IMR-90 (cell line): ENCODE results near the gene TSR3. TPM values are rescaled to one million over a fixed set of nuclear protein-coding genes. Genes with fewer than 3 reads are reported as not detected.

ENCODE experiments used
- ATAC-seq: fragments of 200-7000 bp; cut with Tn5 transposase; 2 replicates; pipeline ENCODE4 v1.9.1; 2020; ENCODE audit warnings: low read depth, mild to moderate bottlenecking, moderate library complexity
- BruUV-seq: library from RNA; stranded (reverse); fragments of 400-500 nt; replicated peaks from 2 replicates; lab custom pipeline; 2021; lab: Mats Ljungman, UMichigan
- CTCF ChIA-PET: fragments of 300-600 bp; formaldehyde crosslinking; extraction: SDS; loops from one replicate; lab custom pipeline; 2021; ENCODE audit warnings: antibody characterized with exemption; lab: Yijun Ruan, JAX
- POLR2A ChIA-PET: fragments of 300-600 bp; sonication (Branson Sonifier 250); formaldehyde crosslinking; loops from one replicate; lab custom pipeline; 2022; ENCODE audit warnings: antibody characterized with exemption; ENCODE audit not compliant: unreplicated experiment; lab: Charles Lee
- DNase-seq: peaks from one replicate; pipeline ENCODE4 v3.0.0; 2013
- H2AFZ ChIP-seq: replicated peaks from 2 replicates; pipeline ENCODE3; 2013; ENCODE audit warnings: low read length, mild to moderate bottlenecking; ENCODE audit not compliant: poor library complexity
- H2AK5ac ChIP-seq: 2 replicates; pipeline ENCODE4 v1.6.1; 2013; ENCODE audit warnings: low read depth, low read length, inconsistent platforms
- H2AK9ac ChIP-seq: replicated peaks from 2 replicates; pipeline ENCODE3; 2013; ENCODE audit warnings: mild to moderate bottlenecking, low read depth, low read length, moderate library complexity; ENCODE audit not compliant: poor library complexity
- H2BK120ac ChIP-seq: 2 replicates; pipeline ENCODE4 v1.6.1; 2013; ENCODE audit warnings: low read depth, low read length, inconsistent platforms
- H2BK15ac ChIP-seq: 3 replicates; pipeline ENCODE4 v1.6.1; 2013; ENCODE audit warnings: low read depth, low read length, inconsistent platforms
- H2BK20ac ChIP-seq: 2 replicates; pipeline ENCODE4 v1.6.1; 2013; ENCODE audit warnings: low read depth, mild to moderate bottlenecking, inconsistent platforms, low read length, moderate library complexity
- H2BK5ac ChIP-seq: 2 replicates; pipeline ENCODE4 v1.6.1; 2013; ENCODE audit warnings: mild to moderate bottlenecking, low read depth, low read length, inconsistent platforms; ENCODE audit not compliant: poor library complexity, severe bottlenecking
- H3K14ac ChIP-seq: replicated peaks from 2 replicates; pipeline ENCODE4 v1.6.1; 2013; ENCODE audit warnings: low read depth, low read length, inconsistent platforms
- H3K18ac ChIP-seq: 2 replicates; pipeline ENCODE4 v1.6.1; 2013; ENCODE audit warnings: low read depth, low read length, control low read depth
- H3K23ac ChIP-seq: 2 replicates; pipeline ENCODE4 v1.6.1; 2013; ENCODE audit warnings: low read depth, low read length, inconsistent platforms
- H3K27ac ChIP-seq: 2 replicates; pipeline ENCODE4 v1.5.1; 2013; ENCODE audit warnings: mild to moderate bottlenecking, control low read depth, low read length; ENCODE audit not compliant: insufficient read depth
- H3K27me3 ChIP-seq: 2 replicates; pipeline ENCODE4 v1.6.1; 2013; ENCODE audit warnings: low read length; ENCODE audit not compliant: control insufficient read depth, insufficient read depth
- H3K36me3 ChIP-seq: 2 replicates; pipeline ENCODE4 v1.6.1; 2013; ENCODE audit warnings: low read length, mixed read lengths; ENCODE audit not compliant: control insufficient read depth, insufficient read depth
- H3K4ac ChIP-seq: 2 replicates; pipeline ENCODE4 v1.6.1; 2013; ENCODE audit warnings: low read depth, low read length, inconsistent platforms
- H3K4me1 ChIP-seq: 2 replicates; pipeline ENCODE4 v1.6.1; 2013; ENCODE audit warnings: low read length, mixed read lengths; ENCODE audit not compliant: control insufficient read depth, insufficient read depth
- H3K4me2 ChIP-seq: 2 replicates; pipeline ENCODE4 v1.6.1; 2013; ENCODE audit warnings: low read depth, mild to moderate bottlenecking, control low read depth, low read length, moderate library complexity
- H3K4me3 ChIP-seq: 2 replicates; pipeline ENCODE4 v1.5.1; 2013; ENCODE audit warnings: low read depth, mild to moderate bottlenecking, control low read depth, low read length, moderate library complexity; ENCODE audit not compliant: insufficient read depth
- H3K56ac ChIP-seq: 2 replicates; pipeline ENCODE4 v1.6.1; 2013; ENCODE audit warnings: low read length, inconsistent platforms; ENCODE audit not compliant: insufficient read depth; ENCODE audit errors: extremely low read depth
- H3K79me1 ChIP-seq, 2 experiments: 2 replicates each; pipeline ENCODE4 v1.6.1; 2013; ENCODE audit warnings: low read length in 2 of 2, inconsistent platforms in 1 of 2, low read depth in 1 of 2
- H3K9ac ChIP-seq: 2 replicates; pipeline ENCODE4 v1.6.1; 2013; ENCODE audit warnings: low read depth, low read length, control low read depth
- H3K9me1 ChIP-seq: 2 replicates; pipeline ENCODE4 v1.6.1; 2013; ENCODE audit warnings: low read length, inconsistent platforms; ENCODE audit not compliant: insufficient read depth
- H3K9me3 ChIP-seq: 2 replicates; pipeline ENCODE4 v1.6.1; 2013; ENCODE audit warnings: low read length; ENCODE audit not compliant: control insufficient read depth, insufficient read depth
- H4K20me1 ChIP-seq: 2 replicates; pipeline ENCODE4 v1.6.1; 2013; ENCODE audit warnings: low read length, inconsistent platforms; ENCODE audit not compliant: insufficient read depth
- H4K5ac ChIP-seq: 2 replicates; pipeline ENCODE4 v1.6.1; 2013; ENCODE audit warnings: mild to moderate bottlenecking, low read depth, low read length, control low read depth
- H4K8ac ChIP-seq, 2 experiments: 2 replicates each; pipeline ENCODE4 v1.6.1; 2013; ENCODE audit warnings: low read depth in 2 of 2, low read length in 2 of 2, control low read depth in 1 of 2, inconsistent platforms in 1 of 2
- H4K91ac ChIP-seq: 2 replicates; pipeline ENCODE4 v1.6.1; 2013; ENCODE audit warnings: low read depth, low read length, inconsistent platforms; ENCODE audit not compliant: insufficient read depth
- CEBPB ChIP-seq: IDR thresholded peaks from 2 replicates; pipeline ENCODE4 v1.6.1; 2012; ENCODE audit warnings: low read depth, low read length, improper control_type of control experiment
- CHD1 ChIP-seq: IDR thresholded peaks from 2 replicates; pipeline ENCODE4 v1.6.1; 2012; ENCODE audit warnings: low read depth, low read length, improper control_type of control experiment
- MAFK ChIP-seq: IDR thresholded peaks from 2 replicates; pipeline ENCODE4 v1.6.1; 2012; ENCODE audit warnings: low read depth, low read length, improper control_type of control experiment
- RAD21 ChIP-seq: IDR thresholded peaks from 2 replicates; pipeline ENCODE4 v1.6.1; 2012; ENCODE audit warnings: low read length, improper control_type of control experiment
- WGBS, 2 experiments: methylation state at CpG; one replicate each; pipeline versions ENCODE4 v1.1.5 to v1.1.7; 2013; ENCODE audit warnings: missing lambda C conversion rate in 2 of 2; ENCODE audit not compliant: insufficient read length in 1 of 2; ENCODE audit errors: extremely low coverage in 2 of 2; 5-methylcytosine and 5-hydroxymethylcytosine counted together
- dilution Hi-C: fragments of 300-500 bp; cut with HindIII; formaldehyde crosslinking; loops from one replicate; pipeline ENCODE4 v1.14.3; 2018; ENCODE audit warnings: low sequenced_read_pairs; ENCODE audit not compliant: unreplicated experiment
- in situ Hi-C: fragments of 300-500 bp; cut with MboI; formaldehyde crosslinking; loops from 3 replicates; pipeline ENCODE4 v1.14.3; 2019; ENCODE audit warnings: low sequenced_read_pairs, inconsistent platforms, mixed read lengths
- intact Hi-C: fragments of 100-400 bp; cut with micrococcal nuclease; formaldehyde crosslinking; loops from 2 replicates; pipeline ENCODE4 v1.10.0; 2022
- polyA plus RNA-seq, 3 experiments: library from polyadenylated mRNA; depleted of rRNA; stranded (reverse); fragments of >200 nt; gene quantifications; 2 replicates each; pipeline ENCODE4 v1.2.3, GENCODE V29; 2012; ENCODE audit warnings: low replicate concordance in 1 of 3
- total RNA-seq: library from RNA; depleted of rRNA; stranded (reverse); fragments of >200 nt; gene quantifications from 2 replicates; pipeline ENCODE4 v1.2.3, GENCODE V29; 2012
- TF ChIP-seq, protein P1 (sequence below): conservative IDR thresholded peaks from 2 replicates; pipeline ENCODE4 v1.5.1; 2012; ENCODE audit warnings: mild to moderate bottlenecking, low read depth, low read length, improper control_type of control experiment
- TF ChIP-seq, protein P2 (sequence below): fragments of 150-350 bp; IDR thresholded peaks from 2 replicates; pipeline ENCODE4 v1.6.1; 2016; ENCODE audit warnings: low read depth, mild to moderate bottlenecking, low read length, moderate library complexity, borderline replicate concordance
- TF ChIP-seq, protein P3 (sequence below): fragments of 150-350 bp; IDR thresholded peaks from 2 replicates; pipeline ENCODE4 v1.6.1; 2017; ENCODE audit warnings: mild to moderate bottlenecking, antibody characterized with exemption, low read length, low read depth

Gene TSR3
- total and polyA plus RNA-seq, 2 of the 4 experiments (the other 2 are of a cell fraction): 38.0 to 52.9 TPM

- peaks cover 4% of the 10 kb centered on the region; the same call in 1 of the 2 replicates for H4K20me1 ChIP-seq
- H3K56ac ChIP-seq: no peak overlapping the region
- H3K9me3 ChIP-seq: no peaks in the 10 kb centered on the region
- H4K91ac ChIP-seq: no peak overlapping the region
- peaks cover 8% of the 10 kb centered on the region; the same call in 1 of the 2 replicates for H3K4me1 ChIP-seq
- H4K5ac ChIP-seq: no peak overlapping the region
- dilution Hi-C loops (no loop called here), intact Hi-C loops (no loop called here), in situ Hi-C loops (no loop called here)
- no peak overlapping the region for H2AFZ ChIP-seq
- no peak overlapping the region for H2BK20ac ChIP-seq
- no peak overlapping the region for H3K23ac ChIP-seq
- TF ChIP-seq, protein P1, sequence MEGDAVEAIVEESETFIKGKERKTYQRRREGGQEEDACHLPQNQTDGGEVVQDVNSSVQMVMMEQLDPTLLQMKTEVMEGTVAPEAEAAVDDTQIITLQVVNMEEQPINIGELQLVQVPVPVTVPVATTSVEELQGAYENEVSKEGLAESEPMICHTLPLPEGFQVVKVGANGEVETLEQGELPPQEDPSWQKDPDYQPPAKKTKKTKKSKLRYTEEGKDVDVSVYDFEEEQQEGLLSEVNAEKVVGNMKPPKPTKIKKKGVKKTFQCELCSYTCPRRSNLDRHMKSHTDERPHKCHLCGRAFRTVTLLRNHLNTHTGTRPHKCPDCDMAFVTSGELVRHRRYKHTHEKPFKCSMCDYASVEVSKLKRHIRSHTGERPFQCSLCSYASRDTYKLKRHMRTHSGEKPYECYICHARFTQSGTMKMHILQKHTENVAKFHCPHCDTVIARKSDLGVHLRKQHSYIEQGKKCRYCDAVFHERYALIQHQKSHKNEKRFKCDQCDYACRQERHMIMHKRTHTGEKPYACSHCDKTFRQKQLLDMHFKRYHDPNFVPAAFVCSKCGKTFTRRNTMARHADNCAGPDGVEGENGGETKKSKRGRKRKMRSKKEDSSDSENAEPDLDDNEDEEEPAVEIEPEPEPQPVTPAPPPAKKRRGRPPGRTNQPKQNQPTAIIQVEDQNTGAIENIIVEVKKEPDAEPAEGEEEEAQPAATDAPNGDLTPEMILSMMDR: 0 out of 2 replicates have a peak, but pooled peaks have one; percentile 12
- TF ChIP-seq RAD21 (no peak), CEBPB (no peak), CHD1 (no peak), MAFK (no peak)
- TF ChIP-seq, protein P2, sequence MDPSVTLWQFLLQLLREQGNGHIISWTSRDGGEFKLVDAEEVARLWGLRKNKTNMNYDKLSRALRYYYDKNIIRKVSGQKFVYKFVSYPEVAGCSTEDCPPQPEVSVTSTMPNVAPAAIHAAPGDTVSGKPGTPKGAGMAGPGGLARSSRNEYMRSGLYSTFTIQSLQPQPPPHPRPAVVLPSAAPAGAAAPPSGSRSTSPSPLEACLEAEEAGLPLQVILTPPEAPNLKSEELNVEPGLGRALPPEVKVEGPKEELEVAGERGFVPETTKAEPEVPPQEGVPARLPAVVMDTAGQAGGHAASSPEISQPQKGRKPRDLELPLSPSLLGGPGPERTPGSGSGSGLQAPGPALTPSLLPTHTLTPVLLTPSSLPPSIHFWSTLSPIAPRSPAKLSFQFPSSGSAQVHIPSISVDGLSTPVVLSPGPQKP: no peak
- TF ChIP-seq, protein P3, sequence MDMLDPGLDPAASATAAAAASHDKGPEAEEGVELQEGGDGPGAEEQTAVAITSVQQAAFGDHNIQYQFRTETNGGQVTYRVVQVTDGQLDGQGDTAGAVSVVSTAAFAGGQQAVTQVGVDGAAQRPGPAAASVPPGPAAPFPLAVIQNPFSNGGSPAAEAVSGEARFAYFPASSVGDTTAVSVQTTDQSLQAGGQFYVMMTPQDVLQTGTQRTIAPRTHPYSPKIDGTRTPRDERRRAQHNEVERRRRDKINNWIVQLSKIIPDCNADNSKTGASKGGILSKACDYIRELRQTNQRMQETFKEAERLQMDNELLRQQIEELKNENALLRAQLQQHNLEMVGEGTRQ: no peak
- no peak overlapping the region for H2BK120ac ChIP-seq
- H2BK5ac ChIP-seq: no peak overlapping the region
- H3K27ac ChIP-seq: no peak overlapping the region
- POLR2A ChIA-PET: no interaction called here
- H3K4me3 ChIP-seq: no peak overlapping the region
- H3K4me2 ChIP-seq: no peak overlapping the region
- H2AK5ac ChIP-seq: no peak overlapping the region
- H4K8ac ChIP-seq: no peak overlapping the region
- H2AK9ac ChIP-seq: peak overlapping the region; percentile 42
- DNase-seq (no peak), ATAC-seq (no peak)
- CTCF ChIA-PET: no interaction called here
- H3K36me3 ChIP-seq: peaks cover 25% of the 10 kb centered on the region
- no peak overlapping the region for H3K9ac ChIP-seq
- H3K4ac ChIP-seq: no peak overlapping the region
- no peaks in the 10 kb centered on the region for H3K9me1 ChIP-seq
- no peak overlapping the region for H2BK15ac ChIP-seq
- H3K14ac ChIP-seq: no peak overlapping the region
- H3K18ac ChIP-seq: no peak overlapping the region
- no TSS peak for BruUV-seq
- peaks cover 8 to 24% of the 10 kb centered on the region in 2 experiments; a peak in 3 of 4 replicates for H3K79me1 ChIP-seq
- WGBS, 2 experiments: 77% methylated on average over 21 of the region's 34 CpGs; no CpG with 5 or more reads in 1 of the 2 experiments
- no peaks in the 10 kb centered on the region for H3K27me3 ChIP-seq
Measured at GRCh38 chr16:1346422-1347285, 5.0 kb downstream of the TSR3 start.
